H1 (cell line): ENCODE measurements around the gene SIDT1. TPM values are rescaled to one million over a fixed set of nuclear protein-coding genes. Genes with fewer than 3 reads are reported as not detected.

Source experiments
- CEBPB ChIP-seq: IDR thresholded peaks from 2 replicates; pipeline ENCODE4 v1.6.1; 2012; ENCODE audit warnings: low read depth, low read length
- MAFK ChIP-seq: IDR thresholded peaks from 2 replicates; pipeline ENCODE4 v1.6.1; 2012; ENCODE audit warnings: low read depth, mild to moderate bottlenecking, improper control_type of control experiment, low read length
- POLR2A ChIP-seq, 2 experiments: IDR thresholded peaks; 1 replicate in 1 of 2; 2 replicates in 1 of 2; pipeline ENCODE4 v1.6.1; 2011; ENCODE audit warnings: low read depth in 2 of 2, low read length in 2 of 2, mild to moderate bottlenecking in 2 of 2; ENCODE audit errors: control extremely low read depth in 1 of 2
- polyA plus RNA-seq, 7 experiments: library from polyadenylated mRNA; depleted of rRNA in 3 of 7; stranded (reverse) in 5 of 7; unstranded in 2 of 7; fragments of >200 nt in 5 of 7; fragments of 200-250 nt in 2 of 7; gene quantifications; 1 replicate in 5 of 7; 2 replicates in 1 of 7; 4 replicates in 1 of 7; pipeline versions ENCODE4 v1.2.1 to v1.2.3, GENCODE V29; 2011 to 2013; ENCODE audit warnings: missing spikeins in 2 of 7, mixed read lengths in 2 of 7
- total RNA-seq: library from RNA; stranded (reverse); fragmentation: NEBNext Ultra II Directional; extraction: Animal tissue kit (Norgen Biotek cat#: 25700); gene quantifications from 2 replicates; pipeline ENCODE4 v1.2.1, GENCODE V29; 2021

Gene SIDT1
- total and polyA plus RNA-seq, 2 of the 8 experiments (the other 6 are each of a cell fraction or from before 2014, with no cell fraction given), result 0.06 TPM; not detected in 1

DNA sequence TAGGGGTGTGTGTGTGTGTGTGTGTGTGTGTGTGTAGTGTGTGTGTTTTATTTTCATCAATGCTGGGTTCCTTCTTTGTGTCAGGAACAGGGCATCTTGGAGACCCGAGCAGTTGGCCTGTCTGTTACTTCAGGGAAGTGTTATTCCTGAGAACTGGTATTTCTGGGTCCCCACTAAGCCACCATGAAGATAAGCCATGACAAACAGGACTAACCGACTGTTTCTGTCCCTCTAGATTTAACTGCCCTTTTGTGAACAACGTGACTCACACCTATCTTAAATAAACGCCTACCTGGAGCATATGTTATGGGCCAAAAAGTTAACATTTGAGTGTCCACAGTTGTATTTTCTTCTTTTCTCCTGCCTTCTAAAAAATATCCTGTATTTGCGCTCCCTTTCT lies 19.5 kb downstream of the SIDT1 start (continued):
- no peak for TF ChIP-seq POLR2A (IDR thresholded peaks at IDR 0.05; ENCODE audit: control extremely low read depth in 1 of 2, low read depth in 2 of 2, low read length in 2 of 2)
- TF ChIP-seq CEBPB, result no peak
- no peak for TF ChIP-seq MAFK
